A673 (cell line): ENCODE measurements around the gene BUB1.
"Not testable (repeated sequence)": the region's sequence is repeated elsewhere in the genome, so short reads cannot be mapped to it uniquely, and the experiment has no call there.

Experiments
- CTCF ChIP-seq: fragments of 300-800, 200-600 bp; sonication (generic); conservative IDR thresholded peaks from 2 replicates; pipeline ENCODE4 v1.5.1; 2017; ENCODE audit warnings: low read depth, mild to moderate bottlenecking, antibody characterized with exemption, low read length, moderate library complexity, mixed read lengths
- EZH2 ChIP-seq: fragments of 200-600 bp; sonication (generic); IDR thresholded peaks from 2 replicates; pipeline ENCODE4 v1.6.1; 2017; ENCODE audit warnings: borderline replicate concordance, low read depth, mild to moderate bottlenecking, mixed read lengths, antibody characterized with exemption, low read length; ENCODE audit not compliant: poor library complexity, severe bottlenecking

GRCh38 chr2:110609843-110610612 is 67.8 kb downstream of the BUB1 start:
- not testable (repeated sequence) for TF ChIP-seq CTCF, EZH2
